OCI-LY1 (cell line): ENCODE results near the gene SNRPB2.

Experiments used
- H2AFZ ChIP-seq: fragments of 200-600 bp; sonication (generic), shearing (Covaris generic); 2 replicates; pipeline ENCODE4 v1.6.0; 2014; ENCODE audit warnings: antibody characterized with exemption, mild to moderate bottlenecking, low read length
- H3F3A ChIP-seq: fragments of 200-600 bp; sonication (generic), shearing (Covaris generic); 2 replicates; pipeline ENCODE4 v1.6.0; 2014; ENCODE audit warnings: mild to moderate bottlenecking, antibody characterized with exemption, low read length, moderate library complexity; ENCODE audit not compliant: insufficient read depth
- H3K27ac ChIP-seq: fragments of 200-600 bp; sonication (generic); 2 replicates; pipeline ENCODE4 v1.5.1; 2014; ENCODE audit warnings: low read length, mixed run types, mild to moderate bottlenecking, low read depth; ENCODE audit not compliant: poor library complexity, severe bottlenecking
- H3K27me3 ChIP-seq: fragments of 200-600 bp; sonication (generic); 2 replicates; pipeline ENCODE4 v1.6.0; 2014; ENCODE audit warnings: antibody characterized with exemption, mild to moderate bottlenecking, low read length, moderate library complexity; ENCODE audit not compliant: insufficient read depth
- H3K36me3 ChIP-seq: fragments of 200-600 bp; sonication (generic); 2 replicates; pipeline ENCODE4 v1.6.1; 2014; ENCODE audit warnings: mild to moderate bottlenecking, antibody characterized with exemption, low read length, moderate library complexity, mixed read lengths; ENCODE audit not compliant: insufficient read depth
- H3K4me1 ChIP-seq: fragments of 200-600 bp; sonication (generic); 2 replicates; pipeline ENCODE4 v1.5.1; 2014; ENCODE audit warnings: mild to moderate bottlenecking, low read length, moderate library complexity; ENCODE audit not compliant: insufficient read depth, severe bottlenecking
- H3K4me2 ChIP-seq: fragments of 200-600 bp; sonication (generic), shearing (Covaris generic); 2 replicates; pipeline ENCODE4 v1.6.1; 2014; ENCODE audit warnings: low read length
- H3K4me3 ChIP-seq: fragments of 200-600 bp; sonication (generic); 2 replicates; pipeline ENCODE4 v1.5.1; 2014; ENCODE audit warnings: low read length, low read depth, mild to moderate bottlenecking, mixed read lengths; ENCODE audit not compliant: poor library complexity, severe bottlenecking
- H3K79me2 ChIP-seq: fragments of 200-600 bp; shearing (Covaris generic); 2 replicates; pipeline ENCODE4 v1.6.1; 2016; ENCODE audit warnings: mixed run types, low read length, mixed read lengths; ENCODE audit not compliant: insufficient read depth
- H3K9ac ChIP-seq: fragments of 200-600 bp; sonication (generic), shearing (Covaris generic); 2 replicates; pipeline ENCODE4 v1.6.1; 2014; ENCODE audit warnings: mild to moderate bottlenecking, low read length, mixed read lengths
- H3K9me2 ChIP-seq: fragments of 200-600 bp; sonication (generic), shearing (Covaris generic); 2 replicates; pipeline ENCODE4 v1.6.1; 2014; ENCODE audit warnings: low read depth, mild to moderate bottlenecking, low read length, mixed read lengths
- H3K9me3 ChIP-seq: fragments of 200-600 bp; shearing (Covaris generic); 2 replicates; pipeline ENCODE4 v1.6.1; 2014; ENCODE audit warnings: low read length, mixed read lengths
- H4K20me1 ChIP-seq: fragments of 200-600 bp; sonication (generic), shearing (Covaris generic); 2 replicates; pipeline ENCODE4 v1.6.0; 2016; ENCODE audit warnings: mild to moderate bottlenecking, low read length; ENCODE audit not compliant: insufficient read depth
- CTCF ChIP-seq: fragments of 200-600 bp; sonication (generic), shearing (Covaris generic); IDR thresholded peaks from 2 replicates; pipeline ENCODE4 v1.5.1; 2017; ENCODE audit warnings: mild to moderate bottlenecking, antibody characterized with exemption, low read length, moderate library complexity, mixed read lengths
- EZH2 ChIP-seq: fragments of 200-600 bp; sonication (generic), shearing (Covaris generic); IDR thresholded peaks from 2 replicates; pipeline ENCODE4 v1.8.0; 2017; ENCODE audit warnings: borderline replicate concordance, mixed run types, mild to moderate bottlenecking, antibody characterized with exemption, low read length, moderate library complexity, mixed read lengths

Gene SNRPB2

GRCh38 chr20:16729565-16730460, at the start of gene SNRPB2:
TSS of gene SNRPB2 (plus strand) at chr20:16730026. CDS start at chr20:16731703, 1,677 bp downstream.
- Histone ChIP-seq H3K9me3 (peaks cover 3% of the 10 kb centered on the region; the same call in 1 of the 2 replicates), H3K4me3 (peak within 1 kb of the TSS; percentile 92), H3K36me3 (peaks cover 42% of the 10 kb centered on the region), H3K27ac (no peak within 1 kb of the TSS), H3K27me3 (no peaks in the 10 kb centered on the region), H3K4me1 (peaks cover 17% of the 10 kb centered on the region), H3K4me2 (peak within 1 kb of the TSS; percentile 97), H3K9me2 (no peaks in the 10 kb centered on the region), H3F3A (no peaks in the 10 kb centered on the region), H3K79me2 (peaks cover 20% of the 10 kb centered on the region), H3K9ac (peak within 1 kb of the TSS; percentile 90), H2AFZ (peak within 1 kb of the TSS; percentile 99), H4K20me1 (no peaks in the 10 kb centered on the region)
- no peak; the same call in 1 of the 2 replicates for TF ChIP-seq CTCF
- TF ChIP-seq EZH2, result no peak

- TF ChIP-seq EZH2 (no peak), CTCF (no peak)
- Histone ChIP-seq H3K27me3 (no peaks in the 10 kb centered on the region), H3K36me3 (no peaks in the 10 kb centered on the region), H3K9me2 (no peaks in the 10 kb centered on the region), H3K9me3 (no peaks in the 10 kb centered on the region), H3K4me3 (no peak overlapping the region), H3K4me1 (no peaks in the 10 kb centered on the region), H3F3A (no peaks in the 10 kb centered on the region), H4K20me1 (no peaks in the 10 kb centered on the region), H2AFZ (no peak overlapping the region), H3K9ac (no peak overlapping the region), H3K27ac (no peak overlapping the region), H3K4me2 (no peak overlapping the region), H3K79me2 (no peaks in the 10 kb centered on the region)
Observed at GRCh38 chr20:16684416-16684815, 45.4 kb upstream of the SNRPB2 start.

- Histone ChIP-seq H3K4me3 (no peak overlapping the region), H3K36me3 (no peaks in the 10 kb centered on the region), H2AFZ (no peak overlapping the region), H3K9me2 (no peaks in the 10 kb centered on the region), H3K4me1 (no peaks in the 10 kb centered on the region), H3K9ac (no peak overlapping the region), H3K79me2 (no peaks in the 10 kb centered on the region), H3F3A (no peaks in the 10 kb centered on the region), H3K27me3 (no peaks in the 10 kb centered on the region), H3K27ac (no peak overlapping the region), H4K20me1 (no peaks in the 10 kb centered on the region), H3K9me3 (no peaks in the 10 kb centered on the region), H3K4me2 (no peak overlapping the region)
- no peak for TF ChIP-seq CTCF
- TF ChIP-seq EZH2, result no peak
Observed at GRCh38 chr20:16689906-16690305, 39.9 kb upstream of the SNRPB2 start.
